NCI-H2081 treated with DMSO at 0.1 percent for 48 hours (cell line): Measurements from ENCODE around the gene FBLN2.
"Not testable (repeated sequence)": the region's sequence is repeated elsewhere in the genome, so short reads cannot be mapped to it uniquely, and the experiment has no call there.

ENCODE experiments used
- DNase-seq: peaks from one replicate; lab custom pipeline; 2025; lab: John Stamatoyannopoulos, UW

Gene FBLN2

GRCh38 chr3:13549623-13550422 lies 898 bp downstream of the FBLN2 start:
- no peak for DNase-seq

GRCh38 chr3:13550423-13550690 lies 1.4 kb downstream of the FBLN2 start:
- no peak for DNase-seq

GRCh38 chr3:13550791-13551360 lies 2.0 kb downstream of the FBLN2 start:
- no peak for DNase-seq

DNA sequence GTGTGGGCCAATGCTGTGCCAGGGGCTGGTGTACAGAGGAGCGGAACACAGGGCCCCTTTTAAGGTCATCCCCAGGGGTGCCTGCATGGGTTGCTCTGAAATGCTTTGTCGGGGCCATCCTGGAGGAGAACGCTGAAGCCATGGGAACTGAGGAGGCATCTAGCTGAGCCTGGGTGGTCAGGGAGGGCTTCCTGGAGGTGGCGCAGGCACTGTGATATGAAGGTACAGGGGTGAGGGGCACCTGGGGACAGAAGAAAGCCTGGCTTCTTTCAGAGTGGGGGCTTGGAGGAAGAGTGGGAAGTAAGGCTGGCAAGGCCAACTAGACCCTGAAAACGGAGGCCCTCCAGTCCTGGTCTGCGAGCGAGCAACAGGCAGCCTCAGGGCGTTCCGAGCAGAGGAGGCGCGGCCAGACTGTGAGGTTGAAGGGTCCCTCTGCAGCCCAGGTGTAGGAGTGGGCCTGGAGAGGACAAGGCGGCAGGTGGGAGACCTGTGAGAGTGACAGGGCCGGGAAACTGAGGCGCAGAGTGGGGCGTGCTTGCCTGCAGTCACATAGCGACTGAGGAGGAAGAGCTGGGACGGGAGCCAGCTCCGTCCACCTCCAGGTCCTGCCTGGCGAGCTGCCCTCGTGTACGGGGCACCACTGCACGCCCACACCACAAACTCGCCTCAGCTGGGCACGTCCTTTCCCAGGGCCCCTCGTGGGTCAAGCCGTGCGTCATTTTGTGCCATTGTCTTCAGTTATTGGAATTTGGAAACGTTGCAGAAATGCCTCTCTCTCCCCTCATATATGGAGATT lies 4.1 kb downstream of the FBLN2 start:
- DNase-seq, result no peak

- DNase-seq, result no peak
Observed at GRCh38 chr3:13553686-13554085, 4.8 kb downstream of the FBLN2 start.

GRCh38 chr3:13555753-13556152 lies 6.8 kb downstream of the FBLN2 start:
- no peak for DNase-seq

DNA sequence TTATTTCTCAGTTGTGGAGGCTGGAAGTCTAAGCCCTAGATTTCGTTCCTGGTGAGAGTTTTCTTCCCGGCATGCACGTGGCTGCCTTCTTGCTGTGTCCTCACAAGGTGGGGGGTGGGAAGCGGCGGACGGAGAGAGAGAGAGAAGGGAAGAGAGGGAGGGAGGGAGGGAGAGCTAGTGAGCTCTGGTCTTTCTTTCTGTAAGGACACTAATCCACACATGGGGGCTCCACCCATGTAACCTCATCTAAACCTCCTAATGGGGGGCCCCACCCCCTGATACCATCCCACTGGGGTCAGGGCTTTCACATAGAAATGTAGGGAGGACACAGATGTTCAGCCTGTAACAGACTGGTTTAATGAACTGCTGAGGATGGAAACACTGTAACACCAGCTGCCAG lies 7.3 kb downstream of the FBLN2 start:
- no peak for DNase-seq

GRCh38 chr3:13556917-13557316 lies 8.0 kb downstream of the FBLN2 start:
- DNase-seq, result no peak

- DNase-seq, result no peak
Observed at GRCh38 chr3:13557417-13557816, 8.5 kb downstream of the FBLN2 start.

- DNase-seq, result no peak
Observed at GRCh38 chr3:13557926-13558325, 9.0 kb downstream of the FBLN2 start.

DNA sequence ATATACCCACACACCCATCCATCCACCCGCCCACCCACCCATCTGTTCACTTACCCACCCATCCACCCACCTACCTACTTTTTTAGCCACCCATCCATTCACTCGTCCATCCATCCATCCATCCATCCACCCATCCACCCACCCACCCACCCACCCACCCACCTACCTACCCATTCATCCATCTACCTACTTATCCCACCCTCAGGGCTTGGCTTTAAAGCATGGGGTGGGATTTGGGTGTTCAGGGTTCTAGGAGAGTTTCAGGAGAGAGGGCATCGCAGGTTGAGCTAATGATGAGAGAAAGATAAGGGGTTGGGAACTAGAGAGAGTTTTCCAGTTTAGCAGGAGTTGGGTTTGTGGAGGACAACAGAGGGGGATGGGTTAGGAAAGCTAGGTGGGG lies 9.7 kb downstream of the FBLN2 start:
- no peak for DNase-seq

- no peak for DNase-seq
Observed at GRCh38 chr3:13559764-13560525, 11.0 kb downstream of the FBLN2 start.

- DNase-seq, result no peak
Observed at GRCh38 chr3:13561376-13561775, 12.5 kb downstream of the FBLN2 start.

DNA sequence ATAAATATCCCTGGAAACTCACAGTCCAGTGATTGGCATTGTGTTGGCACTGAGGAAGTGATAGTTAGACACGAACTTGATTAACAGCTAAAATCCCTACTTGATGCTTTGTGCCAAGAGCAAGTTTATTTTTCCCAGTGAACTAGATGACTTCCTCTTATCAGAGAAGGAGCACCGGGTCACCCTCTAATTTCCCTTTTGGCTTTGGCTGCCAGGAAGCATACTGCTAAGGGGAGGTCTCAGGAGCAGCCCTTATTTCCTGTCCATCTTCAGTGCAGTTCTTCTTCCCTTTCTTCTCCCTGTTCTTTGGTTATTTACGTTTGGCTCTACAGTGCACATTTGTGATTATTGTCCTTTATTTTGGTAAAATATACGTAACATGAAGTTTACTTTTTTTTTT lies 13.0 kb downstream of the FBLN2 start:
- DNase-seq, result no peak

DNA sequence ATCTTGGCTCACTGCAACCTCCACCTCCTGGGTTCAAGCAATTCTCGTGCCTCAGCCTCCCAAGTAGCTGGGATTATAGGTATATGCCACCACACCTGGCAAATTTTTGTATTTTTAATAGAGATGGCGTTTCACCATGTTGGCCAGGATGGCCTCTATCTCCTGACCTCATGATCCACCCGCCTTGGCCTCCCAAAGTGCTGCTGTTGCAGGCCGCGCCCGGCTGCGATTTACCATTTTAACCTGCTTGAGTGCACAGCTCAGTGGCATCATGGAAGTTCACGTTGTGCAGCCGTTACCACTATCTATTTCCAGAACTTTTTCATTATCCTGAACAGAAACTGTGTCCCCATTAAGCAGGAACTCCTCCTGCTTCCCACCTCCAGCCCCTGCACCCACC lies 13.5 kb downstream of the FBLN2 start:
- DNase-seq, result not testable (repeated sequence)

GRCh38 chr3:13563321-13563720 lies 14.4 kb downstream of the FBLN2 start:
- DNase-seq, result no peak

GRCh38 chr3:13563911-13564310 lies 15.0 kb downstream of the FBLN2 start:
- no peak for DNase-seq

GRCh38 chr3:13564751-13565560 lies 16.0 kb downstream of the FBLN2 start:
- DNase-seq, result no peak

GRCh38 chr3:13565581-13566452 lies 16.9 kb downstream of the FBLN2 start:
- no peak for DNase-seq

GRCh38 chr3:13566453-13566748 lies 17.5 kb downstream of the FBLN2 start:
- DNase-seq, result no peak

- DNase-seq, result no peak
Observed at GRCh38 chr3:13566769-13567310, 17.9 kb downstream of the FBLN2 start.
